Adrenal gland (tissue), 12 donors: ENCODE results near the gene C2CD2L. TPM values are rescaled to one million over a fixed set of nuclear protein-coding genes. Genes with fewer than 3 reads are reported as not detected.
"Not testable (repeated sequence)": the region's sequence is repeated elsewhere in the genome, so short reads cannot be mapped to it uniquely, and the experiment has no call there.

Experiments
- DNase-seq, 7 donors: peaks; one replicate each; pipeline ENCODE4 v3.0.0-alpha.2; 2019 to 2020
- H3K27ac ChIP-seq, 5 donors: fragments of 200-600 bp; sonication (generic) in 4 of 5; 1 replicate in 3 of 5; 2 replicates in 2 of 5; pipeline versions ENCODE4 v1.5.1 to v1.8.0; 2016 to 2020; ENCODE audit warnings: mild to moderate bottlenecking in 1 of 5
- H3K27me3 ChIP-seq: fragments of 200-600 bp; 2 replicates; pipeline ENCODE4 v1.8.0; 2021
- H3K36me3 ChIP-seq, 2 donors: fragments of 200-600 bp; replicated peaks in 1 of 2; 1 replicate in 1 of 2; 2 replicates in 1 of 2; pipeline versions ENCODE4 v1.5.1 to v1.8.0; 2018 to 2022
- H3K4me1 ChIP-seq, 2 donors: fragments of 200-600 bp; replicated peaks in 1 of 2; 1 replicate in 1 of 2; 2 replicates in 1 of 2; pipeline versions ENCODE4 v1.5.1 to v1.8.0; 2018 to 2021
- H3K4me3 ChIP-seq, 4 donors: fragments of 200-600 bp; sonication (generic) in 3 of 4; one replicate each; pipeline ENCODE4 v1.5.1; 2016 to 2018
- H3K9me3 ChIP-seq, 3 donors: fragments of 200-600 bp; sonication (generic) in 1 of 3; replicated peaks in 1 of 3; 1 replicate in 2 of 3; 2 replicates in 1 of 3; pipeline versions ENCODE4 v1.5.1 to v1.8.0; 2016 to 2021
- POLR2A ChIP-seq, 2 donors: fragments of 450-650 bp; IDR thresholded peaks; one replicate each; pipeline ENCODE4 v1.6.1; 2017; ENCODE audit warnings: antibody characterized with exemption in 2 of 2, mild to moderate bottlenecking in 2 of 2, moderate library complexity in 1 of 2
- WGBS, 4 donors: extraction: QIAGEN DNeasy Blood & Tissue Kit in 2 of 4; methylation state at CpG; one replicate each; pipeline versions ENCODE4 v1.1.5 to v1.1.7; 2013 to 2017; 5-methylcytosine and 5-hydroxymethylcytosine counted together
- intact Hi-C, 2 donors: fragments of 100-400 bp; cut with DNase I; formaldehyde crosslinking; loops; one replicate each; pipeline versions ENCODE4 v1.14.1 to v1.15.0; 2022 to 2023
- polyA plus RNA-seq, 3 donors: library from polyadenylated mRNA; stranded (reverse); fragments of 200-250 nt in 2 of 3; fragments of 350-450 nt in 1 of 3; fragmentation: Illumina TruSeq in 1 of 3; extraction: RNeasy Lipid Tissue Mini Kit (QIAGEN cat#74804) in 1 of 3; gene quantifications; one replicate each; pipeline ENCODE4 v1.2.3, GENCODE V29; 2013 to 2014
- total RNA-seq, 9 donors: library from RNA; depleted of rRNA in 4 of 9; stranded (reverse); fragments of >200 nt in 4 of 9; fragments of 120-200 nt in 1 of 9; fragmentation: NEBNext Ultra II Directional in 1 of 9; extraction: Animal tissue kit (Norgen Biotek cat#: 25700) in 1 of 9; gene quantifications; one replicate each; pipeline versions ENCODE4 v1.1.0 to v1.2.4, GENCODE V29; 2013 to 2023
- TF ChIP-seq, protein P1 (sequence below), 6 experiments: fragments of 450-650 bp in 4 of 6; fragments of 200-600 bp in 2 of 6; sonication (generic) in 1 of 6; IDR thresholded peaks; 1 replicate in 5 of 6; 2 replicates in 1 of 6; pipeline versions ENCODE4 v1.5.1 to v1.8.0; 2016 to 2021; ENCODE audit warnings: antibody characterized with exemption in 6 of 6, mild to moderate bottlenecking in 2 of 6, moderate library complexity in 1 of 6
- donor health status: healthy with polysubstance abuse.
- donor health status: Bipolar disorder and iron deficiency.
- donor health status: DM: yes; HTN: yes; CAD: no.
- donor health status: DM: no; HTN: no; CAD: no.
- donor health status: DM: no; HTN: no; CAD: no.
- donor health status: DM: yes; HTN: yes; CAD: no.

The C2CD2L gene
- total and polyA plus RNA-seq, 12 donors: 4.5 to 15.8 (median 11.1) TPM

- TF ChIP-seq, protein P1, sequence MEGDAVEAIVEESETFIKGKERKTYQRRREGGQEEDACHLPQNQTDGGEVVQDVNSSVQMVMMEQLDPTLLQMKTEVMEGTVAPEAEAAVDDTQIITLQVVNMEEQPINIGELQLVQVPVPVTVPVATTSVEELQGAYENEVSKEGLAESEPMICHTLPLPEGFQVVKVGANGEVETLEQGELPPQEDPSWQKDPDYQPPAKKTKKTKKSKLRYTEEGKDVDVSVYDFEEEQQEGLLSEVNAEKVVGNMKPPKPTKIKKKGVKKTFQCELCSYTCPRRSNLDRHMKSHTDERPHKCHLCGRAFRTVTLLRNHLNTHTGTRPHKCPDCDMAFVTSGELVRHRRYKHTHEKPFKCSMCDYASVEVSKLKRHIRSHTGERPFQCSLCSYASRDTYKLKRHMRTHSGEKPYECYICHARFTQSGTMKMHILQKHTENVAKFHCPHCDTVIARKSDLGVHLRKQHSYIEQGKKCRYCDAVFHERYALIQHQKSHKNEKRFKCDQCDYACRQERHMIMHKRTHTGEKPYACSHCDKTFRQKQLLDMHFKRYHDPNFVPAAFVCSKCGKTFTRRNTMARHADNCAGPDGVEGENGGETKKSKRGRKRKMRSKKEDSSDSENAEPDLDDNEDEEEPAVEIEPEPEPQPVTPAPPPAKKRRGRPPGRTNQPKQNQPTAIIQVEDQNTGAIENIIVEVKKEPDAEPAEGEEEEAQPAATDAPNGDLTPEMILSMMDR (IDR thresholded peaks at IDR 0.05): peak in 2 of 6 experiments; percentile 23 to 45
- peak; percentile 10 to 15 for TF ChIP-seq POLR2A (IDR thresholded peaks at IDR 0.05)
- peak overlapping the region; percentile 28 to 77 (median 74) for H3K4me3 ChIP-seq
- WGBS, 4 donors: 1 to 2% (median 2%) methylated on average over 17 to 29 of the region's 29 CpGs
- intact Hi-C loops: no loop called here
- H3K27me3 ChIP-seq: no peaks in the 10 kb centered on the region
- no peak for DNase-seq
- peaks cover 22 to 26% of the 10 kb centered on the region in 2 donors for H3K4me1 ChIP-seq
- H3K27ac ChIP-seq: peak overlapping the region; percentile 66 to 94 (median 86)
- no peaks in the 10 kb centered on the region for H3K9me3 ChIP-seq
- H3K36me3 ChIP-seq: peaks cover 0 to 19% of the 10 kb centered on the region in 2 donors
Observed at GRCh38 chr11:119100994-119101758, 6.0 kb upstream of the C2CD2L start.

GRCh38 chr11:119101759-119102423 is 5.3 kb upstream of the C2CD2L start, which contains the start of gene DPAGT1:
Gene DPAGT1, minus strand, starts transcription at chr11:119101853. Its CDS starts 198 bp downstream, at chr11:119101655.
- H3K27ac ChIP-seq: peak within 1 kb of the TSS; percentile 66 to 94 (median 86)
- peaks cover 0 to 14% of the 10 kb centered on the region in 2 donors for H3K36me3 ChIP-seq
- intact Hi-C loops: no loop called here
- WGBS, 4 donors: 0 to 1% (median 0%) methylated on average over 28 to 32 of the region's 32 CpGs
- no peaks in the 10 kb centered on the region for H3K9me3 ChIP-seq
- TF ChIP-seq POLR2A (IDR thresholded peaks at IDR 0.05): peak in 1 of 2 donors; percentile 72
- TF ChIP-seq, protein P1 (IDR thresholded peaks at IDR 0.05): no peak
- DNase-seq: peak; percentile 89 to 97 (median 93)
- H3K4me3 ChIP-seq: peak within 1 kb of the TSS; percentile 28 to 77 (median 74)
- H3K4me1 ChIP-seq: peaks cover 28 to 33% of the 10 kb centered on the region in 2 donors
- H3K27me3 ChIP-seq: no peaks in the 10 kb centered on the region

DNA sequence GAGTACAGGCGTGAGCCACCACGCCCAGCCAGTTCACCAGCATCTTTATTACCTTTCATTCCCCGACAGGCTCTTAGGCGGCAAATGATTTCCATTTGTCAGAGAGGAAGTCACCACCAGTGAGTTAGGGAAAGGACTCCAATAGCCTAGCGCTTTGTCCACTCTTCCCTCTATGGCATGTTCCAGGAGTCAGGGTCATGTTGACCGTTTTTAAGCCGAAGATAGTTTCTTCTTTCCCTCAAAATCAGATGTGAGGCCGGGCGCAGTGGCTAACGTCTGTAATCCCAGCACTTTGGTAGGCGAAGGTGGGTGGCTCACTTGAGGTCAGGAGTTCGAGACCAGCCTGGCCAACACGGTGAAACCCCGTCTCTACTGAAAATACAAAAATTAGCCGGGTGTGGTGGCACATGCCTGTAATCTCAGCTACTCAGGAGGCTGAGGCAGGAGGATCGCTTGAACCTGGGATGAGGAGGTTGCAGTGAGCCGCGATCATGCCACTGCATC is 3.9 kb upstream of the C2CD2L start:
- Histone ChIP-seq H3K4me3 (peak overlapping the region in 1 of 4 donors; percentile 76), H3K4me1 (peaks cover 33 to 35% of the 10 kb centered on the region in 2 donors), H3K27ac (peak overlapping the region in 3 of 5 donors; percentile 83 to 94 (median 90))
- H3K27me3 ChIP-seq, H3K9me3 ChIP-seq, DNase-seq, H3K36me3 ChIP-seq, intact Hi-C loops: not testable (repeated sequence)
- WGBS, 4 donors: 84 to 86% (median 85%) methylated on average over 18 of the region's 18 CpGs

GRCh38 chr11:119103793-119104192 is 3.4 kb upstream of the C2CD2L start:
- intact Hi-C loops: no loop called here
- 54 to 58% (median 55%) methylated on average over 4 of the region's 4 CpGs for WGBS, 4 donors
- Histone ChIP-seq H3K27ac (no peak overlapping the region), H3K9me3 (no peaks in the 10 kb centered on the region), H3K4me3 (no peak overlapping the region), H3K4me1 (peaks cover 36 to 41% of the 10 kb centered on the region in 2 donors), H3K36me3 (no peaks in the 10 kb centered on the region), H3K27me3 (no peaks in the 10 kb centered on the region)
- TF ChIP-seq POLR2A (IDR thresholded peaks at IDR 0.05): no peak
- TF ChIP-seq, protein P1 (IDR thresholded peaks at IDR 0.05): no peak
- DNase-seq: no peak
